HL-60 (cell line): ENCODE measurements around the gene HIGD1A.

Experiments
- DNase-seq, 2 experiments: peaks; one replicate each; pipeline ENCODE4 v3.0.0-alpha.2; 2010 to 2020; ENCODE audit warnings: low read depth in 1 of 2, low spot score in 1 of 2
- H3K27ac ChIP-seq: fragments of 250-450 bp; sonication (Bioruptor Pico); replicated peaks from 2 replicates; pipeline ENCODE4 v1.5.1; 2020; ENCODE audit warnings: mild to moderate bottlenecking, moderate library complexity
- H3K27me3 ChIP-seq: fragments of 250-450 bp; sonication (Bioruptor Pico); 2 replicates; pipeline ENCODE4 v1.5.1; 2021; ENCODE audit warnings: mild to moderate bottlenecking, moderate library complexity; ENCODE audit not compliant: insufficient read depth, poor library complexity, severe bottlenecking
- H3K4me3 ChIP-seq: replicated peaks from 2 replicates; pipeline ENCODE4 v1.5.1; 2011; ENCODE audit warnings: mild to moderate bottlenecking, control low read depth, low read length; ENCODE audit not compliant: insufficient read depth
- GABPA ChIP-seq: IDR thresholded peaks from 2 replicates; pipeline ENCODE4 v1.6.1; 2012; ENCODE audit warnings: low read depth
- POLR2AphosphoS5 ChIP-seq: IDR thresholded peaks from 2 replicates; pipeline ENCODE4 v1.6.1; 2012; ENCODE audit warnings: low read depth
- SPI1 ChIP-seq: IDR thresholded peaks from 2 replicates; pipeline ENCODE4 v1.6.1; 2012; ENCODE audit warnings: low read depth, mild to moderate bottlenecking, borderline replicate concordance
- TF ChIP-seq, protein P1 (sequence below): IDR thresholded peaks from one replicate; pipeline ENCODE4 v1.5.1; 2011; ENCODE audit warnings: low read length, control low read depth, inconsistent platforms; ENCODE audit not compliant: insufficient read depth
- TF ChIP-seq, protein P2 (sequence below): IDR thresholded peaks from 2 replicates; pipeline ENCODE4 v1.6.1; 2012; ENCODE audit warnings: low read depth; ENCODE audit not compliant: insufficient replicate concordance

HIGD1A gene

GRCh38 chr3:42741796-42742195 lies 62.5 kb downstream of the HIGD1A start:
- DNase-seq = no peak
- TF ChIP-seq, protein P1, sequence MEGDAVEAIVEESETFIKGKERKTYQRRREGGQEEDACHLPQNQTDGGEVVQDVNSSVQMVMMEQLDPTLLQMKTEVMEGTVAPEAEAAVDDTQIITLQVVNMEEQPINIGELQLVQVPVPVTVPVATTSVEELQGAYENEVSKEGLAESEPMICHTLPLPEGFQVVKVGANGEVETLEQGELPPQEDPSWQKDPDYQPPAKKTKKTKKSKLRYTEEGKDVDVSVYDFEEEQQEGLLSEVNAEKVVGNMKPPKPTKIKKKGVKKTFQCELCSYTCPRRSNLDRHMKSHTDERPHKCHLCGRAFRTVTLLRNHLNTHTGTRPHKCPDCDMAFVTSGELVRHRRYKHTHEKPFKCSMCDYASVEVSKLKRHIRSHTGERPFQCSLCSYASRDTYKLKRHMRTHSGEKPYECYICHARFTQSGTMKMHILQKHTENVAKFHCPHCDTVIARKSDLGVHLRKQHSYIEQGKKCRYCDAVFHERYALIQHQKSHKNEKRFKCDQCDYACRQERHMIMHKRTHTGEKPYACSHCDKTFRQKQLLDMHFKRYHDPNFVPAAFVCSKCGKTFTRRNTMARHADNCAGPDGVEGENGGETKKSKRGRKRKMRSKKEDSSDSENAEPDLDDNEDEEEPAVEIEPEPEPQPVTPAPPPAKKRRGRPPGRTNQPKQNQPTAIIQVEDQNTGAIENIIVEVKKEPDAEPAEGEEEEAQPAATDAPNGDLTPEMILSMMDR = no peak
- TF ChIP-seq POLR2AphosphoS5 = no peak
- no peak for TF ChIP-seq GABPA
- TF ChIP-seq SPI1 = no peak
- TF ChIP-seq, protein P2, sequence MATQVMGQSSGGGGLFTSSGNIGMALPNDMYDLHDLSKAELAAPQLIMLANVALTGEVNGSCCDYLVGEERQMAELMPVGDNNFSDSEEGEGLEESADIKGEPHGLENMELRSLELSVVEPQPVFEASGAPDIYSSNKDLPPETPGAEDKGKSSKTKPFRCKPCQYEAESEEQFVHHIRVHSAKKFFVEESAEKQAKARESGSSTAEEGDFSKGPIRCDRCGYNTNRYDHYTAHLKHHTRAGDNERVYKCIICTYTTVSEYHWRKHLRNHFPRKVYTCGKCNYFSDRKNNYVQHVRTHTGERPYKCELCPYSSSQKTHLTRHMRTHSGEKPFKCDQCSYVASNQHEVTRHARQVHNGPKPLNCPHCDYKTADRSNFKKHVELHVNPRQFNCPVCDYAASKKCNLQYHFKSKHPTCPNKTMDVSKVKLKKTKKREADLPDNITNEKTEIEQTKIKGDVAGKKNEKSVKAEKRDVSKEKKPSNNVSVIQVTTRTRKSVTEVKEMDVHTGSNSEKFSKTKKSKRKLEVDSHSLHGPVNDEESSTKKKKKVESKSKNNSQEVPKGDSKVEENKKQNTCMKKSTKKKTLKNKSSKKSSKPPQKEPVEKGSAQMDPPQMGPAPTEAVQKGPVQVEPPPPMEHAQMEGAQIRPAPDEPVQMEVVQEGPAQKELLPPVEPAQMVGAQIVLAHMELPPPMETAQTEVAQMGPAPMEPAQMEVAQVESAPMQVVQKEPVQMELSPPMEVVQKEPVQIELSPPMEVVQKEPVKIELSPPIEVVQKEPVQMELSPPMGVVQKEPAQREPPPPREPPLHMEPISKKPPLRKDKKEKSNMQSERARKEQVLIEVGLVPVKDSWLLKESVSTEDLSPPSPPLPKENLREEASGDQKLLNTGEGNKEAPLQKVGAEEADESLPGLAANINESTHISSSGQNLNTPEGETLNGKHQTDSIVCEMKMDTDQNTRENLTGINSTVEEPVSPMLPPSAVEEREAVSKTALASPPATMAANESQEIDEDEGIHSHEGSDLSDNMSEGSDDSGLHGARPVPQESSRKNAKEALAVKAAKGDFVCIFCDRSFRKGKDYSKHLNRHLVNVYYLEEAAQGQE = no peak
- no peak overlapping the region for H3K27ac ChIP-seq
- H3K27me3 ChIP-seq = no peaks in the 10 kb centered on the region
- H3K4me3 ChIP-seq = no peak overlapping the region

- no peak overlapping the region for H3K27ac ChIP-seq
- TF ChIP-seq POLR2AphosphoS5 (no peak), SPI1 (no peak), GABPA (no peak)
- TF ChIP-seq, protein P2 = no peak
- TF ChIP-seq, protein P1 = no peak
- DNase-seq = no peak
- no peaks in the 10 kb centered on the region for H3K27me3 ChIP-seq
- H3K4me3 ChIP-seq = no peak overlapping the region
Measured at GRCh38 chr3:42739401-42740158, 64.7 kb downstream of the HIGD1A start.

DNA sequence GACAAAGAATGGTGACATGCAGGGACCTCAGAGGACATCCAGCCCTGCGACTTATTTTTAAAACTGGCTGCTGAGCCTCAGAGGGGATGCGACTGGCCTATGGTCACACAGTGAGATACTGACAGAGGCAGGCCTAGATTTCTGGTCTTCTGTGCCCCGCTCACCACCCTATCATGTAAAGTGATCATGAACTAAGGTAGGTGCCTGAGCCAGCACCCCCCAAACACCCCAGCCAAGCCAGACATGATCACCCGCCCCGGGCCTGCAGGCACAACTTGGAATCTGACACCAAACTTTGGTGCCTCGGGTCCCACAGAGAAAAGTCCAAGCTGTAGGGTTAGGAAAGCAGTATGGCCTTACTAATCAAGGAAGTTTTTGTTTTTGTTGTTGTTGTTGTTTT lies 67.8 kb downstream of the HIGD1A start:
- Histone ChIP-seq H3K27ac (no peak overlapping the region), H3K27me3 (no peaks in the 10 kb centered on the region), H3K4me3 (no peak overlapping the region)
- DNase-seq = no peak
- TF ChIP-seq SPI1 (no peak), POLR2AphosphoS5 (no peak), GABPA (no peak)
- TF ChIP-seq, protein P2 = no peak
- TF ChIP-seq, protein P1 = no peak
